Measurements from ENCODE around the gene SGK1. TPM values are rescaled to one million over a fixed set of nuclear protein-coding genes. Genes with fewer than 3 reads are reported as not detected.

The SGK1 gene
- total RNA-seq, 1 donor from 2014 or later: 15.8 TPM

DNA sequence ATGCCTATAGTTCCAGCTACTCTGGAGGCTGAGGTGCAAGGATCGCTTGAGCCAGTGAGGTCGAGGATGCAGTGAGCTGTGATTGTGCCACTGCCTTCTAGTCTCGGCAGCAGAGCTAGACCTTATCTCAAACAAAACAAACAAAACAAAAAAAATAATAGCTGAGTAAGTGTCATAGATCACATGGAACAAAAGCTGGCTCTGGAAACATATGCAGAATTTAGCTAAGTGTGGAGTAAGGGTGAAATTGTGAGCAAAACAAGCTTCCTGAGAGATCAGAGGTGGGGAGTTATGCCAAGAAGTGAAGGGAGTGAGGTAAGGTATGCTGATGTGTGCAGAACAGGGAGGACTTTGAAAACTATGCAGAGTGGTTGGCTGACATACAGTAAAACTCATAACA, 18.7 kb downstream of the SGK1 start:
- Histone ChIP-seq H3K4me2 (no peak overlapping the region), H2AFZ (replicated peaks) (no peak overlapping the region), H3K79me2 (ENCODE audit: low read depth) (no peaks in the 10 kb centered on the region), H3K36me3 (no peaks in the 10 kb centered on the region), H3K9me3 (ENCODE audit: low read depth) (no peaks in the 10 kb centered on the region), H3K4me1 (no peaks in the 10 kb centered on the region), H3K9ac (no peak overlapping the region), H4K20me1 (ENCODE audit: low read depth) (no peaks in the 10 kb centered on the region), H3F3A (ENCODE audit: low read depth) (no peaks in the 10 kb centered on the region), H3K27me3 (no peaks in the 10 kb centered on the region), H3K4me3 (no peak overlapping the region), H3K27ac (no peak overlapping the region)
- no peaks in the 10 kb centered on the region for H3K9me3 Mint-ChIP-seq
- DNase-seq (ENCODE audit: low spot score): no peak
- H3K27ac Mint-ChIP-seq: no peak overlapping the region
- H3K4me3 Mint-ChIP-seq: no peak overlapping the region
- H3K4me1 Mint-ChIP-seq: no peaks in the 10 kb centered on the region
- no peaks in the 10 kb centered on the region for H3K36me3 Mint-ChIP-seq
- no peaks in the 10 kb centered on the region for H3K27me3 Mint-ChIP-seq (ENCODE audit: insufficient read depth, low read depth)
- TF ChIP-seq, protein P1, sequence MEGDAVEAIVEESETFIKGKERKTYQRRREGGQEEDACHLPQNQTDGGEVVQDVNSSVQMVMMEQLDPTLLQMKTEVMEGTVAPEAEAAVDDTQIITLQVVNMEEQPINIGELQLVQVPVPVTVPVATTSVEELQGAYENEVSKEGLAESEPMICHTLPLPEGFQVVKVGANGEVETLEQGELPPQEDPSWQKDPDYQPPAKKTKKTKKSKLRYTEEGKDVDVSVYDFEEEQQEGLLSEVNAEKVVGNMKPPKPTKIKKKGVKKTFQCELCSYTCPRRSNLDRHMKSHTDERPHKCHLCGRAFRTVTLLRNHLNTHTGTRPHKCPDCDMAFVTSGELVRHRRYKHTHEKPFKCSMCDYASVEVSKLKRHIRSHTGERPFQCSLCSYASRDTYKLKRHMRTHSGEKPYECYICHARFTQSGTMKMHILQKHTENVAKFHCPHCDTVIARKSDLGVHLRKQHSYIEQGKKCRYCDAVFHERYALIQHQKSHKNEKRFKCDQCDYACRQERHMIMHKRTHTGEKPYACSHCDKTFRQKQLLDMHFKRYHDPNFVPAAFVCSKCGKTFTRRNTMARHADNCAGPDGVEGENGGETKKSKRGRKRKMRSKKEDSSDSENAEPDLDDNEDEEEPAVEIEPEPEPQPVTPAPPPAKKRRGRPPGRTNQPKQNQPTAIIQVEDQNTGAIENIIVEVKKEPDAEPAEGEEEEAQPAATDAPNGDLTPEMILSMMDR (IDR thresholded peaks at IDR 0.05): no peak
- TF ChIP-seq EZH2 (IDR thresholded peaks at IDR 0.05) (no peak), EZH2phosphoT487 (IDR thresholded peaks at IDR 0.05) (no peak)

DNA sequence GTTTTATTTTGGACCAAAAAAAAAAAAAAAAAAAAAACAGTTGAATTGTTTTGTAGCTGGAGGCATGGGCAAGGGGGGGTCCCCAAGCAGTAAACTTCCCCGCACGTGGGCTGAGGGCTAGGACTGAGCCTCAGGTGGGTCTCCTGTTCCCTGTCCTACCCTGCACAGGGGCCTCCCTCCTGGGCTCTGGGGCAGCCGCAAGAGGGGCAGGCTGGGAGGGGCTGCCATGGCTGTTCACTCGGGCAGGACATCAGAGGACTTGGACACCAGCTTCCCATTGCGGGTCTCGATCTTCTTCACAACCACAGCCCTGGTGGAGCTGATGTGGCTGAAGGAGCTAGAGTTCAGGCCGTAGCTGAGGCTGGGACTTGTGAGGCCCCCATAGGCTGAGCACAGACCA, 21.1 kb downstream of the SGK1 start:
- DNase-seq (ENCODE audit: low spot score): no peak
- H3K9me3 ChIP-seq (ENCODE audit: low read depth): no peaks in the 10 kb centered on the region
- Mint-ChIP-seq H3K4me3 (no peak overlapping the region), H3K27me3 (ENCODE audit: insufficient read depth, low read depth) (no peaks in the 10 kb centered on the region), H3K9me3 (no peaks in the 10 kb centered on the region), H3K27ac (no peak overlapping the region), H3K36me3 (no peaks in the 10 kb centered on the region), H3K4me1 (no peaks in the 10 kb centered on the region)
- H3F3A ChIP-seq (ENCODE audit: low read depth): no peaks in the 10 kb centered on the region
- no peaks in the 10 kb centered on the region for H3K36me3 ChIP-seq
- H3K4me3 ChIP-seq: no peak overlapping the region
- H3K4me2 ChIP-seq: no peak overlapping the region
- H3K9ac ChIP-seq: no peak overlapping the region
- TF ChIP-seq EZH2phosphoT487 (IDR thresholded peaks at IDR 0.05) (no peak), EZH2 (IDR thresholded peaks at IDR 0.05) (no peak)
- TF ChIP-seq, protein P1 (IDR thresholded peaks at IDR 0.05): no peak
- H4K20me1 ChIP-seq (ENCODE audit: low read depth): no peaks in the 10 kb centered on the region
- H2AFZ ChIP-seq (replicated peaks): no peak overlapping the region
- no peaks in the 10 kb centered on the region for H3K4me1 ChIP-seq
- H3K27me3 ChIP-seq: no peaks in the 10 kb centered on the region
- no peak overlapping the region for H3K27ac ChIP-seq
- no peaks in the 10 kb centered on the region for H3K79me2 ChIP-seq (ENCODE audit: low read depth)

GRCh38 chr6:134295953-134296553, 21.9 kb downstream of the SGK1 start:
- H2AFZ ChIP-seq (replicated peaks): no peak overlapping the region

More at GRCh38 chr6:134295953-134296553, 21.9 kb downstream of the SGK1 start:
- Mint-ChIP-seq H3K36me3 (no peaks in the 10 kb centered on the region), H3K4me1 (no peaks in the 10 kb centered on the region), H3K27ac (no peak overlapping the region), H3K4me3 (no peak overlapping the region), H3K9me3 (no peaks in the 10 kb centered on the region), H3K27me3 (ENCODE audit: insufficient read depth, low read depth) (no peaks in the 10 kb centered on the region)
- Histone ChIP-seq H3K9me3 (ENCODE audit: low read depth) (no peaks in the 10 kb centered on the region), H3K4me1 (no peaks in the 10 kb centered on the region), H3K9ac (no peak overlapping the region), H3K27ac (no peak overlapping the region), H3K79me2 (ENCODE audit: low read depth) (no peaks in the 10 kb centered on the region), H3K27me3 (no peaks in the 10 kb centered on the region), H4K20me1 (ENCODE audit: low read depth) (no peaks in the 10 kb centered on the region), H3F3A (ENCODE audit: low read depth) (no peaks in the 10 kb centered on the region), H3K4me3 (no peak overlapping the region), H3K36me3 (no peaks in the 10 kb centered on the region), H3K4me2 (no peak overlapping the region)
- TF ChIP-seq EZH2 (IDR thresholded peaks at IDR 0.05) (no peak), EZH2phosphoT487 (IDR thresholded peaks at IDR 0.05) (no peak)
- TF ChIP-seq, protein P1 (IDR thresholded peaks at IDR 0.05): no peak
- no peak for DNase-seq (ENCODE audit: low spot score)
